Sigmoid colon (tissue), 7 donors: ENCODE data around the gene OASL. TPM values are rescaled to one million over a fixed set of nuclear protein-coding genes. Genes with fewer than 3 reads are reported as not detected.

ENCODE experiments used
- DNase-seq: peaks from one replicate; pipeline ENCODE4 v3.0.0-alpha.2; 2019
- H3K27ac ChIP-seq, 4 donors: fragments of 200-600 bp; sonication (generic); one replicate each; pipeline ENCODE4 v1.5.1; 2016 to 2019; ENCODE audit warnings: mild to moderate bottlenecking in 1 of 4
- H3K27me3 ChIP-seq, 3 donors: fragments of 200-600 bp; sonication (generic); one replicate each; pipeline ENCODE4 v1.5.1; 2019; ENCODE audit warnings: mild to moderate bottlenecking in 1 of 3
- H3K36me3 ChIP-seq, 4 donors: fragments of 200-600 bp; sonication (generic); one replicate each; pipeline ENCODE4 v1.5.1; 2016 to 2019
- H3K4me1 ChIP-seq, 4 donors: fragments of 200-600 bp; sonication (generic); one replicate each; pipeline ENCODE4 v1.5.1; 2017 to 2019
- H3K4me3 ChIP-seq, 4 donors: fragments of 200-600 bp; sonication (generic); one replicate each; pipeline ENCODE4 v1.5.1; 2017 to 2019; ENCODE audit warnings: mild to moderate bottlenecking in 2 of 4, moderate library complexity in 1 of 4
- H3K9me3 ChIP-seq, 4 donors: fragments of 200-600 bp in 3 of 4; sonication (generic) in 3 of 4; one replicate each; pipeline versions ENCODE4 v1.5.1 to v1.6.1; 2013 to 2019
- CTCF ChIP-seq, 4 experiments: fragments of 450-650 bp in 3 of 4; fragments of 200-600 bp in 1 of 4; IDR thresholded peaks; one replicate each; pipeline ENCODE4 v1.5.1; 2016 to 2019; ENCODE audit warnings: antibody characterized with exemption in 4 of 4, mild to moderate bottlenecking in 3 of 4, moderate library complexity in 2 of 4
- EP300 ChIP-seq, 4 donors: sonication (generic); formaldehyde crosslinking; IDR thresholded peaks; one replicate each; pipeline ENCODE4 v1.6.1; 2017; ENCODE audit warnings: antibody characterized with exemption in 4 of 4
- POLR2A ChIP-seq, 2 donors: fragments of 450-650 bp; IDR thresholded peaks; one replicate each; pipeline ENCODE4 v1.6.1; 2016; ENCODE audit warnings: antibody characterized with exemption in 2 of 2, mild to moderate bottlenecking in 2 of 2, moderate library complexity in 2 of 2
- POLR2AphosphoS5 ChIP-seq, 4 donors: sonication (generic); formaldehyde crosslinking; IDR thresholded peaks; one replicate each; pipeline ENCODE4 v1.6.1; 2017; ENCODE audit warnings: antibody characterized with exemption in 4 of 4
- whole genome bisulfite sequencing, 2 donors: extraction: QIAGEN DNeasy Blood & Tissue Kit; methylation state at CpG; one replicate each; pipeline ENCODE4 v1.1.7; 2013; 5-methylcytosine and 5-hydroxymethylcytosine counted together
- intact Hi-C: fragments of 100-400 bp; cut with DNase I; formaldehyde crosslinking; loops from one replicate; pipeline ENCODE4 v1.15.1; 2023
- polyA plus RNA-seq, 3 donors: library from polyadenylated mRNA; stranded (reverse); fragments of 200-250 nt; gene quantifications; one replicate each; pipeline ENCODE4 v1.2.3, GENCODE V29; 2013
- total RNA-seq, 4 donors: library from RNA; depleted of rRNA; stranded (reverse); fragments of >200 nt; gene quantifications; one replicate each; pipeline ENCODE4 v1.1.0, GENCODE V29; 2016
- donor health status: healthy with polysubstance abuse.
- donor health status: Bipolar disorder and iron deficiency.
- donor health status: healthy.

Gene OASL
- total and polyA plus RNA-seq, 7 donors = under 0.01 to 57.6 (median 10.8) TPM; not detected in 2

- intact Hi-C loops = no loop called here
- 92 to 93% methylated on average over 4 of the region's 4 CpGs for WGBS, 2 donors
- TF ChIP-seq POLR2AphosphoS5 (IDR thresholded peaks at IDR 0.05) (no peak), POLR2A (IDR thresholded peaks at IDR 0.05) (no peak), CTCF (IDR thresholded peaks at IDR 0.05) (no peak), EP300 (IDR thresholded peaks at IDR 0.05) (no peak)
Measured at GRCh38 chr12:121043067-121043466, 4.0 kb upstream of the OASL start.

GRCh38 chr12:121036810-121037326 is 2.2 kb downstream of the OASL start:
- no peak for TF ChIP-seq POLR2A (IDR thresholded peaks at IDR 0.05)
- no peak for TF ChIP-seq EP300 (IDR thresholded peaks at IDR 0.05)
- no peak for TF ChIP-seq POLR2AphosphoS5 (IDR thresholded peaks at IDR 0.05)
- TF ChIP-seq CTCF (IDR thresholded peaks at IDR 0.05) = no peak
- Histone ChIP-seq H3K27me3 (peaks cover 0 to 29% (median 0%) of the 10 kb centered on the region in 3 donors), H3K27ac (no peak overlapping the region), H3K4me3 (no peak overlapping the region), H3K9me3 (no peaks in the 10 kb centered on the region), H3K4me1 (no peaks in the 10 kb centered on the region), H3K36me3 (no peaks in the 10 kb centered on the region)
- 78 to 84% methylated on average over 6 of the region's 6 CpGs for WGBS, 2 donors
- no peak for DNase-seq
- intact Hi-C loops = no loop called here

More at GRCh38 chr12:121043067-121043466, 4.0 kb upstream of the OASL start:
- H3K4me1 ChIP-seq = no peaks in the 10 kb centered on the region
- no peak overlapping the region for H3K27ac ChIP-seq
- no peaks in the 10 kb centered on the region for H3K9me3 ChIP-seq
- no peak for DNase-seq
- no peaks in the 10 kb centered on the region for H3K36me3 ChIP-seq
- peaks cover 0 to 7% (median 0%) of the 10 kb centered on the region in 3 donors for H3K27me3 ChIP-seq
- H3K4me3 ChIP-seq = no peak overlapping the region

GRCh38 chr12:121034616-121035305 is 4.3 kb downstream of the OASL start:
- H3K27ac ChIP-seq = no peak overlapping the region
- intact Hi-C loops = no loop called here

GRCh38 chr12:121033625-121034349 is 5.3 kb downstream of the OASL start:
- WGBS, 2 donors = 78 to 83% methylated on average over 10 of the region's 10 CpGs
- Histone ChIP-seq H3K27me3 (peaks cover 0 to 29% (median 0%) of the 10 kb centered on the region in 3 donors), H3K27ac (no peak overlapping the region), H3K4me1 (no peaks in the 10 kb centered on the region), H3K9me3 (no peaks in the 10 kb centered on the region), H3K4me3 (no peak overlapping the region), H3K36me3 (no peaks in the 10 kb centered on the region)
- no peak for DNase-seq
- TF ChIP-seq POLR2A (IDR thresholded peaks at IDR 0.05) (no peak), POLR2AphosphoS5 (IDR thresholded peaks at IDR 0.05) (no peak), EP300 (IDR thresholded peaks at IDR 0.05) (no peak), CTCF (IDR thresholded peaks at IDR 0.05) (no peak)
- intact Hi-C loops = no loop called here

More at GRCh38 chr12:121034616-121035305, 4.3 kb downstream of the OASL start:
- no peak for DNase-seq
- TF ChIP-seq CTCF (IDR thresholded peaks at IDR 0.05) (no peak), POLR2A (IDR thresholded peaks at IDR 0.05) (no peak), EP300 (IDR thresholded peaks at IDR 0.05) (no peak), POLR2AphosphoS5 (IDR thresholded peaks at IDR 0.05) (no peak)
- no peaks in the 10 kb centered on the region for H3K9me3 ChIP-seq
- no peaks in the 10 kb centered on the region for H3K4me1 ChIP-seq
- no peak overlapping the region for H3K4me3 ChIP-seq
- H3K27me3 ChIP-seq = peaks cover 0 to 29% (median 0%) of the 10 kb centered on the region in 3 donors
- no peaks in the 10 kb centered on the region for H3K36me3 ChIP-seq
- 88 to 90% methylated on average over 9 of the region's 9 CpGs for WGBS, 2 donors
